Small intestine (tissue), 7 donors: ENCODE measurements around the gene BEND6. TPM values are rescaled to one million over a fixed set of nuclear protein-coding genes. Genes with fewer than 3 reads are reported as not detected.

Source experiments
- DNase-seq, 2 donors: peaks; one replicate each; pipeline versions ENCODE4 v3.0.0 to v3.0.0-alpha.2; 2013
- FAIRE-seq: peaks from 2 replicates; lab custom pipeline; 2012; peaks lifted over from hg19 to GRCh38; lab: Jason Lieb, UNC
- H3K27ac ChIP-seq, 3 donors: one replicate each; pipeline ENCODE4 v1.5.1; 2013; ENCODE audit warnings: low read length in 2 of 3, mild to moderate bottlenecking in 2 of 3, control low read depth in 1 of 3, inconsistent platforms in 1 of 3, low read depth in 1 of 3, moderate library complexity in 1 of 3
- H3K27me3 ChIP-seq, 3 donors: one replicate each; pipeline ENCODE4 v1.6.1; 2013; ENCODE audit warnings: low read length in 3 of 3, inconsistent platforms in 1 of 3; ENCODE audit not compliant: control insufficient read depth in 3 of 3, insufficient read depth in 3 of 3
- H3K36me3 ChIP-seq, 3 donors: one replicate each; pipeline ENCODE4 v1.6.1; 2013; ENCODE audit warnings: low read length in 3 of 3, inconsistent platforms in 1 of 3, low read depth in 1 of 3, mild to moderate bottlenecking in 1 of 3, moderate library complexity in 1 of 3; ENCODE audit not compliant: control insufficient read depth in 3 of 3, insufficient read depth in 2 of 3
- H3K4me1 ChIP-seq, 3 donors: one replicate each; pipeline ENCODE4 v1.6.1; 2013; ENCODE audit warnings: low read length in 2 of 3, inconsistent platforms in 1 of 3, low read depth in 1 of 3, mild to moderate bottlenecking in 1 of 3, moderate library complexity in 1 of 3; ENCODE audit not compliant: control insufficient read depth in 3 of 3, insufficient read depth in 2 of 3
- H3K4me3 ChIP-seq, 3 donors: one replicate each; pipeline ENCODE4 v1.5.1; 2013; ENCODE audit warnings: low read length in 3 of 3, control low read depth in 1 of 3, inconsistent platforms in 1 of 3, low read depth in 1 of 3, mild to moderate bottlenecking in 1 of 3, moderate library complexity in 1 of 3
- H3K9me3 ChIP-seq, 2 donors: one replicate each; pipeline ENCODE4 v1.6.1; 2013; ENCODE audit warnings: low read depth in 1 of 2, low read length in 1 of 2; ENCODE audit not compliant: control insufficient read depth in 2 of 2, insufficient read depth in 1 of 2
- WGBS, 3 donors: extraction: QIAGEN DNeasy Blood & Tissue Kit; methylation state at CpG; one replicate each; pipeline ENCODE4 v1.1.7; 2013; 5-methylcytosine and 5-hydroxymethylcytosine counted together
- polyA plus RNA-seq, 4 donors: library from polyadenylated mRNA; stranded (reverse) in 3 of 4; unstranded in 1 of 4; fragments of 200-250 nt in 3 of 4; fragments of 120-200 nt in 1 of 4; gene quantifications; one replicate each; pipeline versions ENCODE4 v1.2.1 to v1.2.3, GENCODE V29; 2013
- donor health status: healthy with polysubstance abuse.
- donor health status: control.
- donor health status: control.
- donor health status: Bipolar disorder and iron deficiency.
- donor health status: healthy.

BEND6 gene
- polyA plus RNA-seq, 4 donors = 0.34 to 0.54 (median 0.35) TPM; not detected in 1

- FAIRE-seq = no peak
Observed at GRCh38 chr6:56949925-56950495, 4.9 kb upstream of the BEND6 start.

GRCh38 chr6:56951049-56951831 is 3.7 kb upstream of the BEND6 start:
- Histone ChIP-seq H3K4me3 (no peak overlapping the region), H3K27me3 (peaks cover 3 to 35% (median 8%) of the 10 kb centered on the region in 3 donors), H3K36me3 (no peaks in the 10 kb centered on the region), H3K27ac (no peak overlapping the region), H3K9me3 (no peaks in the 10 kb centered on the region), H3K4me1 (peaks cover 0 to 17% (median 0%) of the 10 kb centered on the region in 3 donors)
- no peak for DNase-seq
- 60 to 68% (median 60%) methylated on average over 3 of the region's 3 CpGs for WGBS, 3 donors
- FAIRE-seq = no peak

More at GRCh38 chr6:56949925-56950495, 4.9 kb upstream of the BEND6 start:
- peaks cover 0 to 9% (median 0%) of the 10 kb centered on the region in 3 donors for H3K4me1 ChIP-seq
- H3K4me3 ChIP-seq = no peak overlapping the region
- peaks cover 1 to 25% (median 3%) of the 10 kb centered on the region in 3 donors for H3K27me3 ChIP-seq
- no peak for DNase-seq
- H3K9me3 ChIP-seq = no peaks in the 10 kb centered on the region
- no peaks in the 10 kb centered on the region for H3K36me3 ChIP-seq
- no peak overlapping the region for H3K27ac ChIP-seq
- WGBS, 3 donors = 7 to 55% (median 24%) methylated on average over 1 of the region's 1 CpG

DNA sequence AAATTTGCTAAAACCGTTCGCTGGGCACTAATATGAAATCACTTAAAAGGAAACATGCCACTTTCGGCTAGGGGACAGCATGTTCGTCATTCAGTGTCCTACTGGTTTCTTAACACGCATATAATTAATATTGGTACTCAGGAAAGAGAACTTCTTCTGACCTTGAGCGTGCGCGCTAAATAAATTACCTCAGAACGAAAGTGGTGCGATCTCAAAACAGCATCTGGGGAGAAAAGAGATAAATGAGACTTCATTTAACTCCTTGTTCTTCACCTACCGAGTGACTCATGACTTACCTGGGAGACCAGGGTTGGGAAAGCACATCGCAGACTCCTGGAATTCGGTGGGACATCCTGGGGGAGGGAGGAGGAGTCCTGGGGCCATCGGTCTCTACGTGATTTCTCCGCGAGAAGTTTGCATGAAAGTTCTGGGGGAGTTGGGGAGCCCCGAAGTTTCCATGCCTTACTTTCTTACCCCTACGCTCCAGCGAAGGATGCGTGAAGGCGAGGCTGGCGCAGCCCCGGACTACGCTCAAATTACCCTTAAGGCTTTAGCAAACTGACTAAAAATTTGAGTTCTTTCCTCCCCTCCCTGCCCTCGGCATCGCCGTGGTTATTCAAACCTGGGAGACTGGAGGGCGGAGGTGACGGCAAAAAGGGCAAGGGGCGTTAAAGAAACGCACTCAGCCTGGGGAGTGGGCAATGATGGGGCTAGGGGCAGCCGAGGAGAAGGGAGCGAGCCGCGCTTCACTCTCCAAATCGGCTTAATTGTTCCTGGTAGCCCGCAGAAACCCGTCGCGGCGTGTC is 1.1 kb upstream of the BEND6 start:
- WGBS, 3 donors = 3 to 5% (median 5%) methylated on average over 42 of the region's 42 CpGs
- no peaks in the 10 kb centered on the region for H3K9me3 ChIP-seq
- no peaks in the 10 kb centered on the region for H3K36me3 ChIP-seq
- no peak overlapping the region for H3K27ac ChIP-seq
- FAIRE-seq (no peak), DNase-seq (peak in 1 of 2 donors; percentile 24)
- peak overlapping the region in 2 of 3 donors; percentile 34 to 69 for H3K4me3 ChIP-seq
- peaks cover 0 to 17% (median 0%) of the 10 kb centered on the region in 3 donors for H3K4me1 ChIP-seq
- H3K27me3 ChIP-seq = peaks cover 6 to 50% (median 8%) of the 10 kb centered on the region in 3 donors

- 1 to 4% (median 2%) methylated on average over 42 to 57 of the region's 57 CpGs for WGBS, 3 donors
- peak overlapping the region; percentile 41 to 69 (median 44) for H3K4me3 ChIP-seq
- H3K4me1 ChIP-seq = peaks cover 0 to 17% (median 0%) of the 10 kb centered on the region in 3 donors
- H3K36me3 ChIP-seq = no peaks in the 10 kb centered on the region
- DNase-seq (peak; percentile 51 to 81), FAIRE-seq (no peak)
- peaks cover 6 to 50% (median 8%) of the 10 kb centered on the region in 3 donors for H3K27me3 ChIP-seq
- no peaks in the 10 kb centered on the region for H3K9me3 ChIP-seq
- peak overlapping the region in 1 of 3 donors; percentile 39 for H3K27ac ChIP-seq
Observed at GRCh38 chr6:56955171-56956155, 556 bp downstream of the BEND6 start.

GRCh38 chr6:56956491-56956890 is 1.6 kb downstream of the BEND6 start:
- H3K27me3 ChIP-seq = peaks cover 6 to 50% (median 8%) of the 10 kb centered on the region in 3 donors
- H3K9me3 ChIP-seq = no peaks in the 10 kb centered on the region
- no peak for FAIRE-seq
- no peak overlapping the region for H3K27ac ChIP-seq
- no peak for DNase-seq
- peaks cover 0 to 17% (median 0%) of the 10 kb centered on the region in 3 donors for H3K4me1 ChIP-seq
- H3K4me3 ChIP-seq = no peak overlapping the region
- WGBS, 3 donors = 73 to 79% (median 74%) methylated on average over 4 of the region's 4 CpGs
- no peaks in the 10 kb centered on the region for H3K36me3 ChIP-seq

GRCh38 chr6:56957856-56958255 is 2.9 kb downstream of the BEND6 start:
- Histone ChIP-seq H3K4me1 (peaks cover 0 to 17% (median 0%) of the 10 kb centered on the region in 3 donors), H3K4me3 (no peak overlapping the region), H3K36me3 (no peaks in the 10 kb centered on the region), H3K27me3 (peaks cover 6 to 44% (median 6%) of the 10 kb centered on the region in 3 donors), H3K27ac (no peak overlapping the region), H3K9me3 (no peaks in the 10 kb centered on the region)
- no peak for DNase-seq
- 86 to 90% (median 87%) methylated on average over 2 of the region's 2 CpGs for WGBS, 3 donors
- FAIRE-seq = no peak

- Histone ChIP-seq H3K36me3 (no peaks in the 10 kb centered on the region), H3K27ac (no peak overlapping the region), H3K27me3 (peaks cover 4 to 38% (median 6%) of the 10 kb centered on the region in 3 donors), H3K9me3 (no peaks in the 10 kb centered on the region), H3K4me1 (peaks cover 0 to 16% (median 0%) of the 10 kb centered on the region in 3 donors), H3K4me3 (no peak overlapping the region)
- DNase-seq (no peak), FAIRE-seq (no peak)
- 84 to 87% (median 85%) methylated on average over 3 of the region's 3 CpGs for WGBS, 3 donors
Observed at GRCh38 chr6:56958481-56958880, 3.6 kb downstream of the BEND6 start.
